Esophagus squamous epithelium (tissue), 4 donors: ENCODE measurements around the gene ZNF420.

Experiments used
- POLR2A ChIP-seq, 4 donors: fragments of 450-650 bp; IDR thresholded peaks; one replicate each; pipeline ENCODE4 v1.6.1; 2017; ENCODE audit warnings: antibody characterized with exemption in 4 of 4, mild to moderate bottlenecking in 4 of 4, moderate library complexity in 3 of 4
- TF ChIP-seq, protein P1 (sequence below), 6 experiments: fragments of 450-650 bp in 4 of 6; fragments of 200-600 bp in 2 of 6; sonication (generic) in 2 of 6; IDR thresholded peaks; one replicate each; pipeline ENCODE4 v1.5.1; 2016 to 2019; ENCODE audit warnings: antibody characterized with exemption in 6 of 6, mild to moderate bottlenecking in 4 of 6, moderate library complexity in 4 of 6

DNA sequence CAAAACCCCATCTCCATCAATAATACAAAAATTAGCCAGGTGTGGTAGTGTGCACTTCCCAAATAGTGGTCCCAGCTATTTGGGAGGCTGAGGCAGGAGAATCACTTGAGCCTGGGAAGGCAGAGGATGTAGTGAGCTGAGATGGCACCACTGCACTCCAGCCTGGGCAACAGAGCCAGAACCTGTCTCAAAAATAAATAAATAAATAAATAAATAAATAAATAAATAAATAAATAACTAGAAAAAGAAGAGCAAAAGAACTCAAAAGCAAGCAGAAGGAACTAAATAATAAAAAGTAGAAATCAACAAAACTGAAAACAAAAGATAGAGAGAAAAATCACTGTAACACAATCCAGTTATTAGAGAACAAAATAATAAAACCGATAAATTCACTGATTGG lies 81.9 kb downstream of the ZNF420 start:
- TF ChIP-seq, protein P1, sequence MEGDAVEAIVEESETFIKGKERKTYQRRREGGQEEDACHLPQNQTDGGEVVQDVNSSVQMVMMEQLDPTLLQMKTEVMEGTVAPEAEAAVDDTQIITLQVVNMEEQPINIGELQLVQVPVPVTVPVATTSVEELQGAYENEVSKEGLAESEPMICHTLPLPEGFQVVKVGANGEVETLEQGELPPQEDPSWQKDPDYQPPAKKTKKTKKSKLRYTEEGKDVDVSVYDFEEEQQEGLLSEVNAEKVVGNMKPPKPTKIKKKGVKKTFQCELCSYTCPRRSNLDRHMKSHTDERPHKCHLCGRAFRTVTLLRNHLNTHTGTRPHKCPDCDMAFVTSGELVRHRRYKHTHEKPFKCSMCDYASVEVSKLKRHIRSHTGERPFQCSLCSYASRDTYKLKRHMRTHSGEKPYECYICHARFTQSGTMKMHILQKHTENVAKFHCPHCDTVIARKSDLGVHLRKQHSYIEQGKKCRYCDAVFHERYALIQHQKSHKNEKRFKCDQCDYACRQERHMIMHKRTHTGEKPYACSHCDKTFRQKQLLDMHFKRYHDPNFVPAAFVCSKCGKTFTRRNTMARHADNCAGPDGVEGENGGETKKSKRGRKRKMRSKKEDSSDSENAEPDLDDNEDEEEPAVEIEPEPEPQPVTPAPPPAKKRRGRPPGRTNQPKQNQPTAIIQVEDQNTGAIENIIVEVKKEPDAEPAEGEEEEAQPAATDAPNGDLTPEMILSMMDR (IDR thresholded peaks at IDR 0.05): no peak
- TF ChIP-seq POLR2A (IDR thresholded peaks at IDR 0.05): no peak
